ENCODE results near the gene FREM1. TPM values are rescaled to one million over a fixed set of nuclear protein-coding genes. Genes with fewer than 3 reads are reported as not detected.

Gene FREM1
- total RNA-seq, 2 donors from 2014 or later: 8.6 to 21.0 TPM

GRCh38 chr9:14705079-14705478, 205.1 kb downstream of the FREM1 start:
- H3K27ac ChIP-seq (ENCODE audit: low read depth, low read length): no peak overlapping the region
- Mint-ChIP-seq H3K27ac (no peak overlapping the region), H3K36me3 (ENCODE audit: low read depth) (peaks cover 65% of the 10 kb centered on the region), H3K4me1 (peaks cover 10% of the 10 kb centered on the region), H3K4me3 (no peak overlapping the region), H3K27me3 (ENCODE audit: insufficient read depth) (no peaks in the 10 kb centered on the region), H3K9me3 (peaks cover 3% of the 10 kb centered on the region)
- H3K4me3 ChIP-seq (ENCODE audit: low read length): no peak overlapping the region
- no peak overlapping the region for H3K9ac ChIP-seq (ENCODE audit: extremely low read depth, low read length, poor library complexity, severe bottlenecking)
- peaks cover 27% of the 10 kb centered on the region for H3K4me1 ChIP-seq (ENCODE audit: control insufficient read depth, insufficient read depth, low read length)
- H3K27me3 ChIP-seq (ENCODE audit: control insufficient read depth, insufficient read depth, low read length, poor library complexity, severe bottlenecking): no peaks in the 10 kb centered on the region
- no peaks in the 10 kb centered on the region for H3K9me3 ChIP-seq (ENCODE audit: control insufficient read depth, low read length)
- no peak for DNase-seq
- no peak for TF ChIP-seq CTCF (conservative IDR thresholded peaks at IDR 0.05)
- H3K36me3 ChIP-seq (ENCODE audit: control insufficient read depth, insufficient read depth, low read length): peaks cover 100% of the 10 kb centered on the region

- no peak for DNase-seq
- Histone ChIP-seq H3K9me3 (ENCODE audit: control insufficient read depth, low read length) (no peaks in the 10 kb centered on the region), H3K27me3 (ENCODE audit: control insufficient read depth, insufficient read depth, low read length, poor library complexity, severe bottlenecking) (no peaks in the 10 kb centered on the region), H3K36me3 (ENCODE audit: control insufficient read depth, insufficient read depth, low read length) (peaks cover 100% of the 10 kb centered on the region), H3K4me3 (ENCODE audit: low read length) (no peak overlapping the region), H3K4me1 (ENCODE audit: control insufficient read depth, insufficient read depth, low read length) (peaks cover 27% of the 10 kb centered on the region), H3K9ac (ENCODE audit: extremely low read depth, low read length, poor library complexity, severe bottlenecking) (no peak overlapping the region), H3K27ac (ENCODE audit: low read depth, low read length) (no peak overlapping the region)
- TF ChIP-seq CTCF (conservative IDR thresholded peaks at IDR 0.05): no peak
- Mint-ChIP-seq H3K9me3 (peaks cover 2% of the 10 kb centered on the region), H3K27me3 (ENCODE audit: insufficient read depth) (no peaks in the 10 kb centered on the region), H3K4me1 (peaks cover 10% of the 10 kb centered on the region), H3K27ac (no peak overlapping the region), H3K36me3 (ENCODE audit: low read depth) (peaks cover 60% of the 10 kb centered on the region), H3K4me3 (no peak overlapping the region)
- 90 to 94% methylated on average over 2 to 3 of the region's 3 CpGs for WGBS, 2 experiments (ENCODE audit: insufficient coverage in 1 of 2, insufficient read length in 1 of 2)
These were observed 205.9 kb downstream of the FREM1 start for GRCh38 chr9:14704281-14704680.

GRCh38 chr9:14702200-14702720, 208.0 kb downstream of the FREM1 start:
- Mint-ChIP-seq H3K36me3 (ENCODE audit: low read depth) (peaks cover 49% of the 10 kb centered on the region), H3K4me1 (peaks cover 13% of the 10 kb centered on the region), H3K27ac (no peak overlapping the region), H3K4me3 (no peak overlapping the region), H3K27me3 (ENCODE audit: insufficient read depth) (no peaks in the 10 kb centered on the region), H3K9me3 (no peaks in the 10 kb centered on the region)
- Histone ChIP-seq H3K4me1 (ENCODE audit: control insufficient read depth, insufficient read depth, low read length) (peaks cover 27% of the 10 kb centered on the region), H3K9me3 (ENCODE audit: control insufficient read depth, low read length) (no peaks in the 10 kb centered on the region), H3K36me3 (ENCODE audit: control insufficient read depth, insufficient read depth, low read length) (peaks cover 94% of the 10 kb centered on the region), H3K27ac (ENCODE audit: low read depth, low read length) (no peak overlapping the region), H3K4me3 (ENCODE audit: low read length) (peak overlapping the region; percentile 52), H3K9ac (ENCODE audit: extremely low read depth, low read length, poor library complexity, severe bottlenecking) (no peak overlapping the region), H3K27me3 (ENCODE audit: control insufficient read depth, insufficient read depth, low read length, poor library complexity, severe bottlenecking) (no peaks in the 10 kb centered on the region)
- 91% methylated on average over 4 of the region's 4 CpGs; no CpG with 5 or more reads in 1 of the 2 experiments for WGBS, 2 experiments (ENCODE audit: insufficient coverage in 1 of 2, insufficient read length in 1 of 2)
- TF ChIP-seq CTCF (conservative IDR thresholded peaks at IDR 0.05): no peak
- DNase-seq: no peak
